Natural killer cell treated with Interleukin-12 subunit alpha and Interleukin-12 subunit beta and Interleukin-15 and Interleukin-18, amount 100 ng/mL, for 72 hours (primary cell): ENCODE measurements around the gene CIAO3. TPM values are rescaled to one million over a fixed set of nuclear protein-coding genes. Genes with fewer than 3 reads are reported as not detected.

Experiments
- ATAC-seq, 2 donors: fragments of 150-1000 bp; cut with Tn5 transposase in 1 of 2; sonication (Bioruptor Pico), chemical (Tn5 transposase) in 1 of 2; 2 replicates each; pipeline ENCODE4 v1.10.0; 2021
- DNase-seq: peaks from one replicate; pipeline ENCODE4 v3.0.0; 2022; ENCODE audit warnings: low spot score
- H3K27ac Mint-ChIP-seq, 2 donors: 1 replicate in 1 of 2; 2 replicates in 1 of 2; pipeline ENCODE4 v1.8.0; 2022; ENCODE audit warnings: mixed read lengths in 2 of 2, mild to moderate bottlenecking in 1 of 2, moderate library complexity in 1 of 2
- H3K27me3 Mint-ChIP-seq, 2 donors: 1 replicate in 1 of 2; 2 replicates in 1 of 2; pipeline ENCODE4 v1.8.0; 2022; ENCODE audit warnings: mixed read lengths in 2 of 2
- H3K36me3 Mint-ChIP-seq: one replicate; pipeline ENCODE4 v1.8.0; 2022; ENCODE audit warnings: mixed read lengths
- H3K4me1 Mint-ChIP-seq, 2 donors: 1 replicate in 1 of 2; 2 replicates in 1 of 2; pipeline ENCODE4 v1.8.0; 2022; ENCODE audit warnings: low read depth in 2 of 2, mixed read lengths in 2 of 2, mild to moderate bottlenecking in 1 of 2
- H3K4me3 Mint-ChIP-seq: one replicate; pipeline ENCODE4 v1.8.0; 2022; ENCODE audit warnings: mixed read lengths
- H3K9me3 Mint-ChIP-seq: 2 replicates; pipeline ENCODE4 v1.8.0; 2022; ENCODE audit warnings: mixed read lengths
- total RNA-seq, 2 donors: library from RNA; stranded (reverse); gene quantifications; one replicate each; pipeline ENCODE4 v1.2.3, GENCODE V29; 2022

Gene CIAO3
- total RNA-seq, 2 donors from 2014 or later: 26.9 to 54.0 TPM

DNA sequence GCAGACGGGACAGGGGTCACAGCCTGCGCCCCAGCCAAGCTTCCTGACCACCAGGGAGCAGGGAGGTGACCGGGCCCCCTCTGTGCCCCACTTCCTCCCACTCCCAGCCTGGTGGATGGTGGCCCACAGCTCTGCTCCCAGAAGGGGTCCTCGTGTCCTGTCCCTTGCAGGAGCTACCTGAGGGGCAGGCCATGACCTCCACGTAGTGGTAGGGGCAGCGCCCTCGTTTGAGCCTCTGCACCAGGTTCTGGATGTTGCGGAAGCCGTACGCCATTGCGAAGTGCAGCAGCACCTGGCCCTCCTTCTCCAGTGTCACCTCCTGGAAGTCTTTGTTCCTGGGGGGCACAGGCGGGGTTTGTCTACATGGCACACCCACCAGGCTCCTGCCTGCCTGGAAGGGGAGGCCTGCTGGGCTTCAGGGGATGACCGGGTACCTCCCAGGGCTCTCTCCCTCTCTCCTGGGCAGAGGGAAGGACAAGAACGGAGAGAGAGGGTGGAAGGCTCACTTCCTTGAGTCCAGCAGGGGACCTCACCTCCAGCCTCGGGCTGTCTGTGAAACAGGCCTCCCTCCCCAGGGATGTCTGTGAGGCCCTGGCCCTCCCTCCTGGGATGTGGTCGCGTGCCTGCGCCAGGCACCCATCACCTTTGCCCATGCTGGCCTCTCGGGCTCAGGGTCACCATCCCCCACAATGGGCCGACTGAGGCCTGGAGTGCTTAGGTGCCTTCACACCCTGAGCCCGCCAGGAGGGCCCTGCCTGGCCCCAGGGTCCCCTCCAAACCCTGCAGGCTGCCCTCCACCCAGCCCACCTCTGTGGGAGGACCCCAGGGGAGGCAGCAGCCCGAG, 9.9 kb downstream of the CIAO3 start:
- Mint-ChIP-seq H3K4me3 (no peak overlapping the region), H3K4me1 (peaks cover 0 to 7% of the 10 kb centered on the region in 2 donors), H3K9me3 (no peaks in the 10 kb centered on the region), H3K36me3 (no peaks in the 10 kb centered on the region), H3K27me3 (no peaks in the 10 kb centered on the region), H3K27ac (no peak overlapping the region)
- ATAC-seq: no peak
- DNase-seq: no peak

- H3K4me1 Mint-ChIP-seq: no peaks in the 10 kb centered on the region
- ATAC-seq (no peak), DNase-seq (no peak)
- no peak overlapping the region for H3K4me3 Mint-ChIP-seq
- no peaks in the 10 kb centered on the region for H3K9me3 Mint-ChIP-seq
- H3K27ac Mint-ChIP-seq: no peak overlapping the region
- H3K27me3 Mint-ChIP-seq: no peaks in the 10 kb centered on the region
- no peaks in the 10 kb centered on the region for H3K36me3 Mint-ChIP-seq
These were observed 10.8 kb downstream of the CIAO3 start for GRCh38 chr16:729768-730665.

- ATAC-seq (no peak), DNase-seq (no peak)
- no peaks in the 10 kb centered on the region for H3K36me3 Mint-ChIP-seq
- no peaks in the 10 kb centered on the region for H3K27me3 Mint-ChIP-seq
- H3K9me3 Mint-ChIP-seq: no peaks in the 10 kb centered on the region
- no peaks in the 10 kb centered on the region for H3K4me1 Mint-ChIP-seq
- H3K27ac Mint-ChIP-seq: no peak overlapping the region
- H3K4me3 Mint-ChIP-seq: peak overlapping the region; percentile 10
These were observed 11.7 kb downstream of the CIAO3 start for GRCh38 chr16:728890-729744.

GRCh38 chr16:728131-728889, 12.5 kb downstream of the CIAO3 start:
- Mint-ChIP-seq H3K27me3 (no peaks in the 10 kb centered on the region), H3K4me1 (no peaks in the 10 kb centered on the region), H3K36me3 (no peaks in the 10 kb centered on the region), H3K27ac (no peak overlapping the region), H3K9me3 (no peaks in the 10 kb centered on the region), H3K4me3 (peak overlapping the region; percentile 10)
- ATAC-seq (peak; percentile 72 to 76), DNase-seq (no peak)

GRCh38 chr16:727291-727977, 13.4 kb downstream of the CIAO3 start:
- DNase-seq (no peak), ATAC-seq (peak; percentile 1 to 15)
- Mint-ChIP-seq H3K27me3 (no peaks in the 10 kb centered on the region), H3K36me3 (no peaks in the 10 kb centered on the region), H3K27ac (no peak overlapping the region), H3K4me1 (peaks cover 0 to 2% of the 10 kb centered on the region in 2 donors), H3K4me3 (peak overlapping the region; percentile 52), H3K9me3 (no peaks in the 10 kb centered on the region)

- no peaks in the 10 kb centered on the region for H3K27me3 Mint-ChIP-seq
- ATAC-seq (peak; percentile 57 to 70), DNase-seq (peak; percentile 78)
- H3K36me3 Mint-ChIP-seq: no peaks in the 10 kb centered on the region
- no peak within 1 kb of the TSS for H3K27ac Mint-ChIP-seq
- H3K4me3 Mint-ChIP-seq: peak within 1 kb of the TSS; percentile 52
- H3K4me1 Mint-ChIP-seq: peaks cover 0 to 2% of the 10 kb centered on the region in 2 donors
- H3K9me3 Mint-ChIP-seq: no peaks in the 10 kb centered on the region
These were observed 14.1 kb downstream of the CIAO3 start, which contains the start of the genes CCDC78 and HAGHL for GRCh38 chr16:726438-727290. CCDC78 (minus strand) TSS chr16:726443; CDS start chr16:726367, 76 bp downstream. HAGHL (plus strand) TSS chr16:727106; CDS start chr16:727510, 404 bp downstream.

- Mint-ChIP-seq H3K27ac (no peak overlapping the region), H3K9me3 (no peaks in the 10 kb centered on the region), H3K4me1 (peaks cover 0 to 2% of the 10 kb centered on the region in 2 donors), H3K27me3 (no peaks in the 10 kb centered on the region), H3K36me3 (no peaks in the 10 kb centered on the region), H3K4me3 (no peak overlapping the region)
- DNase-seq (no peak), ATAC-seq (no peak)
These were observed 14.7 kb downstream of the CIAO3 start for GRCh38 chr16:726188-726437.

GRCh38 chr16:725463-726187, 15.2 kb downstream of the CIAO3 start:
- H3K4me3 Mint-ChIP-seq: no peak overlapping the region
- no peak for DNase-seq
- no peak for ATAC-seq
- H3K9me3 Mint-ChIP-seq: no peaks in the 10 kb centered on the region
- no peaks in the 10 kb centered on the region for H3K36me3 Mint-ChIP-seq
- H3K27me3 Mint-ChIP-seq: no peaks in the 10 kb centered on the region
- peaks cover 0 to 2% of the 10 kb centered on the region in 2 donors for H3K4me1 Mint-ChIP-seq
- no peak overlapping the region for H3K27ac Mint-ChIP-seq

GRCh38 chr16:725041-725376, 15.8 kb downstream of the CIAO3 start:
- Mint-ChIP-seq H3K36me3 (no peaks in the 10 kb centered on the region), H3K9me3 (no peaks in the 10 kb centered on the region), H3K4me1 (peaks cover 0 to 8% of the 10 kb centered on the region in 2 donors), H3K27ac (no peak overlapping the region), H3K4me3 (no peak overlapping the region), H3K27me3 (no peaks in the 10 kb centered on the region)
- DNase-seq (no peak), ATAC-seq (no peak)

GRCh38 chr16:724188-725040, 16.4 kb downstream of the CIAO3 start:
- no peak for ATAC-seq
- Mint-ChIP-seq H3K4me1 (peaks cover 0 to 9% of the 10 kb centered on the region in 2 donors), H3K27me3 (no peaks in the 10 kb centered on the region), H3K36me3 (no peaks in the 10 kb centered on the region), H3K9me3 (no peaks in the 10 kb centered on the region), H3K4me3 (no peak overlapping the region), H3K27ac (no peak overlapping the region)
- DNase-seq: no peak

DNA sequence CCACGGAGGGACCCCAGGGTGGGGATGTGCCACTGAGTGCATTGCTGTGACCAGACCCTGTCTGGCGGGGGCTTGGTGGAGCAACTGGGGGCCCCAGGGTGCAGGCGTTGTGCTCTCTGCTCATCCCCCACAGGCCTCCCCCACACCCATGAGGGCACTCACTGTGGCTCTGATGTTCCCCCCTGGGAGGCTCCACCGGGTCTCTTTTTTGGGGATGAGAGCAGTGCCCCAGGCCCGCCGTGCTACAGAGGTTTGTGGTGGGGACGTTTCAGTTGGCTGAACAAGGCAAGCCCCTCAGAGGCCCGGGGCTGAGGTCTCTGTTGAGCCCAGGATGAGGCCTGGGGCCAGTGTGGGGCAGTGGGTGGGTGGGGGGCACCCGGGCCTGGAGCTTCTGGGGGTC, 17.1 kb downstream of the CIAO3 start:
- peaks cover 0 to 15% of the 10 kb centered on the region in 2 donors for H3K4me1 Mint-ChIP-seq
- H3K27me3 Mint-ChIP-seq: no peaks in the 10 kb centered on the region
- H3K4me3 Mint-ChIP-seq: no peak overlapping the region
- no peaks in the 10 kb centered on the region for H3K9me3 Mint-ChIP-seq
- no peak for DNase-seq
- ATAC-seq: no peak
- no peak overlapping the region for H3K27ac Mint-ChIP-seq
- H3K36me3 Mint-ChIP-seq: no peaks in the 10 kb centered on the region
